Hepatocyte (in vitro differentiated cells): ENCODE measurements around the gene NUDT14.

Experiments used
- EZH2 ChIP-seq: fragments of 200-600 bp; sonication (generic); IDR thresholded peaks from 2 replicates; pipeline ENCODE4 v1.6.1; 2016; ENCODE audit warnings: antibody characterized with exemption, mild to moderate bottlenecking, borderline replicate concordance
- EZH2phosphoT487 ChIP-seq: fragments of 200-600 bp; sonication (generic); IDR thresholded peaks from one replicate; pipeline ENCODE4 v1.6.1; 2018; ENCODE audit warnings: antibody characterized with exemption, mild to moderate bottlenecking, low read depth, moderate library complexity; ENCODE audit not compliant: unreplicated experiment, severe bottlenecking
- TF ChIP-seq, protein P1 (sequence below): fragments of 200-600 bp; sonication (generic); IDR thresholded peaks from 2 replicates; pipeline ENCODE4 v1.5.1; 2016; ENCODE audit warnings: antibody characterized with exemption, mild to moderate bottlenecking; ENCODE audit not compliant: poor library complexity

DNA sequence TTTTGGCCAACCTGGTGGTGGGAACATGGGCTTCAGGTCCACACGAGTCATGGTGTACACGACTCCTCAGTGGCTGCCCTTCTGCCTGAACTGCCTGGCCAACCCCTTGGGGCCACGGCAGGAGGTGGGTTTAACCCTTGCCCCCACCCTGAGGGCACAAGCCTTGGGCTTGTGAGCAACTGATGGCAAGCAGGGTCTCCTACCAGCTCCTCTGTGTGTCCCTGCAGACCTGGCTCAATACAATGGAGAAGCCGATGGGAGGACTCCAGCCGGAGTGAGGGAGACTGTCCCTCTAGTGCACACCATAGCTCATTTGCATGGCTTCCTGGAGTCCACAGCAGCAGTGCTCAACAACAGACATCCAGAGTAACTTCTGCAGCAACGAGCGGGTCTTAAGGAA lies 40.5 kb downstream of the NUDT14 start:
- TF ChIP-seq, protein P1, sequence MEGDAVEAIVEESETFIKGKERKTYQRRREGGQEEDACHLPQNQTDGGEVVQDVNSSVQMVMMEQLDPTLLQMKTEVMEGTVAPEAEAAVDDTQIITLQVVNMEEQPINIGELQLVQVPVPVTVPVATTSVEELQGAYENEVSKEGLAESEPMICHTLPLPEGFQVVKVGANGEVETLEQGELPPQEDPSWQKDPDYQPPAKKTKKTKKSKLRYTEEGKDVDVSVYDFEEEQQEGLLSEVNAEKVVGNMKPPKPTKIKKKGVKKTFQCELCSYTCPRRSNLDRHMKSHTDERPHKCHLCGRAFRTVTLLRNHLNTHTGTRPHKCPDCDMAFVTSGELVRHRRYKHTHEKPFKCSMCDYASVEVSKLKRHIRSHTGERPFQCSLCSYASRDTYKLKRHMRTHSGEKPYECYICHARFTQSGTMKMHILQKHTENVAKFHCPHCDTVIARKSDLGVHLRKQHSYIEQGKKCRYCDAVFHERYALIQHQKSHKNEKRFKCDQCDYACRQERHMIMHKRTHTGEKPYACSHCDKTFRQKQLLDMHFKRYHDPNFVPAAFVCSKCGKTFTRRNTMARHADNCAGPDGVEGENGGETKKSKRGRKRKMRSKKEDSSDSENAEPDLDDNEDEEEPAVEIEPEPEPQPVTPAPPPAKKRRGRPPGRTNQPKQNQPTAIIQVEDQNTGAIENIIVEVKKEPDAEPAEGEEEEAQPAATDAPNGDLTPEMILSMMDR, result no peak
- TF ChIP-seq EZH2 (no peak), EZH2phosphoT487 (no peak)
